K562 (cell line): ENCODE data around the gene BLTP3B. TPM values are rescaled to one million over a fixed set of nuclear protein-coding genes. Genes with fewer than 3 reads are reported as not detected.

ENCODE experiments used
- ATAC-seq: fragments of 200-7000 bp; cut with Tn5 transposase; 3 replicates; pipeline ENCODE4 v1.9.1; 2020; ENCODE audit warnings: moderate library complexity
- BruUV-seq: library from RNA; stranded (reverse); fragments of 400-500 nt; replicated peaks from 2 replicates; lab custom pipeline; 2021; lab: Mats Ljungman, UMichigan
- CTCF ChIA-PET: fragments of 300-600 bp; formaldehyde crosslinking; extraction: SDS; loops from one replicate; lab custom pipeline; 2021; ENCODE audit warnings: low intra/inter-chr PET ratio; lab: Yijun Ruan, JAX
- POLR2A ChIA-PET: fragments of 300-600, 350-650 bp; sonication (Branson Sonifier 250); formaldehyde crosslinking; extraction: SDS; loops from one replicate; lab custom pipeline; 2021; ENCODE audit warnings: antibody characterized with exemption, inconsistent platforms; lab: Yijun Ruan, JAX
- DNase-seq, 4 experiments: peaks; one replicate each; pipeline versions ENCODE4 v3.0.0 to v3.0.0-alpha.2; 2011 to 2018; ENCODE audit warnings: low spot score in 3 of 4, mixed read lengths in 3 of 4; ENCODE audit errors: extremely low read depth in 1 of 4
- FAIRE-seq: peaks from 2 replicates; lab custom pipeline; 2011; peaks lifted over from hg19 to GRCh38; lab: Jason Lieb, UNC
- H2AFZ ChIP-seq: 2 replicates; pipeline ENCODE4 v1.6.0; 2011; ENCODE audit warnings: low read depth, low read length, control low read depth, inconsistent platforms
- H3K27ac ChIP-seq: fragments of 200-600 bp; 3 replicates; pipeline ENCODE4 v1.8.0; 2011; ENCODE audit warnings: low read depth, mild to moderate bottlenecking, control low read depth, inconsistent platforms, low read length, moderate library complexity, mixed read lengths; ENCODE audit errors: extremely low read depth
- H3K27me3 ChIP-seq, 2 experiments: fragments of 300-600 bp in 1 of 2; 2 replicates in 1 of 2; 3 replicates in 1 of 2; pipeline versions ENCODE4 v1.6.0 to v1.8.0; 2011; ENCODE audit warnings: inconsistent platforms in 2 of 2, low read length in 2 of 2, mild to moderate bottlenecking in 1 of 2, mixed read lengths in 1 of 2, moderate library complexity in 1 of 2; ENCODE audit not compliant: control insufficient read depth in 2 of 2, insufficient read depth in 2 of 2
- H3K36me3 ChIP-seq: fragments of 300-600 bp; 3 replicates; pipeline ENCODE4 v1.8.0; 2011; ENCODE audit warnings: mild to moderate bottlenecking, low read length, inconsistent platforms; ENCODE audit not compliant: control insufficient read depth, insufficient read depth
- H3K4me1 ChIP-seq, 2 experiments: fragments of 200-600 bp in 1 of 2; replicated peaks in 1 of 2; 2 replicates in 1 of 2; 3 replicates in 1 of 2; pipeline versions ENCODE4 v1.5.1 to v1.8.0; 2011; ENCODE audit warnings: inconsistent platforms in 2 of 2, low read length in 2 of 2, mild to moderate bottlenecking in 1 of 2, mixed read lengths in 1 of 2, moderate library complexity in 1 of 2; ENCODE audit not compliant: control insufficient read depth in 2 of 2, insufficient read depth in 2 of 2
- H3K4me2 ChIP-seq: 2 replicates; pipeline ENCODE4 v1.6.1; 2011; ENCODE audit warnings: low read length, control low read depth, inconsistent platforms, mixed read lengths; ENCODE audit not compliant: insufficient read depth
- H3K4me3 ChIP-seq: fragments of 200-600 bp; sonication (generic), shearing (Covaris generic); 2 replicates; pipeline ENCODE4 v1.5.1; 2016; ENCODE audit warnings: control low read depth, inconsistent platforms
- H3K79me2 ChIP-seq: fragments of 200-600 bp; 3 replicates; pipeline ENCODE4 v1.8.0; 2011; ENCODE audit warnings: low read length, inconsistent platforms; ENCODE audit not compliant: control insufficient read depth, insufficient read depth
- H3K9ac ChIP-seq, 2 experiments: 2 replicates each; pipeline versions ENCODE4 v1.6.0 to v1.6.1; 2011; ENCODE audit warnings: low read depth in 2 of 2, low read length in 2 of 2, control low read depth in 1 of 2, inconsistent platforms in 1 of 2, mild to moderate bottlenecking in 1 of 2, mixed read lengths in 1 of 2; ENCODE audit not compliant: insufficient read depth in 1 of 2
- H3K9me1 ChIP-seq: one replicate; pipeline ENCODE4 v1.6.0; 2011; ENCODE audit warnings: inconsistent platforms, mild to moderate bottlenecking, low read length, moderate library complexity; ENCODE audit not compliant: control insufficient read depth, insufficient read depth
- H3K9me3 ChIP-seq: replicated peaks from 2 replicates; pipeline ENCODE4 v1.5.1; 2011; ENCODE audit warnings: low read depth, low read length, inconsistent platforms; ENCODE audit not compliant: control insufficient read depth, insufficient read depth
- H4K20me1 ChIP-seq: replicated peaks from 2 replicates; pipeline ENCODE4 v1.6.1; 2011; ENCODE audit warnings: low read length, inconsistent platforms, mixed read lengths; ENCODE audit not compliant: control insufficient read depth, insufficient read depth
- ARID2 ChIP-seq: fragments of 450-650 bp; IDR thresholded peaks from 2 replicates; pipeline ENCODE4 v1.6.1; 2017; ENCODE audit warnings: antibody characterized with exemption, mild to moderate bottlenecking
- CREB1 ChIP-seq, 2 experiments: sonication (generic) in 1 of 2; formaldehyde crosslinking in 1 of 2; IDR thresholded peaks; 2 replicates each; pipeline versions ENCODE4 v1.6.1 to v1.8.0; 2012 to 2022; ENCODE audit warnings: inconsistent platforms in 1 of 2, mild to moderate bottlenecking in 1 of 2, missing genetic modification reagents in 1 of 2, moderate library complexity in 1 of 2
- CREB3L1 ChIP-seq: fragments of 450-650 bp; IDR thresholded peaks from 2 replicates; pipeline ENCODE4 v1.6.1; 2014; ENCODE audit warnings: low read depth, mild to moderate bottlenecking, moderate library complexity, borderline replicate concordance
- ELF2 ChIP-seq: fragments of 250-450 bp; sonication (Bioruptor Pico); IDR thresholded peaks from 2 replicates; pipeline ENCODE4 v1.5.0; 2021; ENCODE audit warnings: mild to moderate bottlenecking
- HNRNPUL1 ChIP-seq: fragments of 200-400 bp; formaldehyde crosslinking; IDR thresholded peaks from 2 replicates; pipeline ENCODE4 v1.6.1; 2017; ENCODE audit warnings: low read length
- KDM4B ChIP-seq, 2 experiments: fragments of 450-650 bp in 1 of 2; sonication (generic) in 1 of 2; IDR thresholded peaks; 2 replicates each; pipeline ENCODE4 v1.6.1; 2016 to 2017; ENCODE audit warnings: borderline replicate concordance in 2 of 2, antibody characterized with exemption in 1 of 2, low read depth in 1 of 2, mild to moderate bottlenecking in 1 of 2
- MTF1 ChIP-seq: fragments of 250-450 bp; sonication (Bioruptor Pico); IDR thresholded peaks from 2 replicates; pipeline ENCODE4 v1.9.0; 2021; ENCODE audit warnings: moderate library complexity, mild to moderate bottlenecking, inconsistent platforms, borderline replicate concordance
- NR2F6 ChIP-seq: fragments of 450-650 bp; formaldehyde crosslinking; IDR thresholded peaks from 2 replicates; pipeline ENCODE4 v1.4.0; 2020; ENCODE audit warnings: mild to moderate bottlenecking
- PHTF2 ChIP-seq: fragments of 250-450 bp; sonication (Bioruptor Pico); IDR thresholded peaks from 2 replicates; pipeline ENCODE4 v1.5.0; 2021; ENCODE audit warnings: mild to moderate bottlenecking
- SIN3B ChIP-seq: fragments of 450-650 bp; IDR thresholded peaks from 2 replicates; pipeline ENCODE4 v1.6.1; 2017; ENCODE audit warnings: low read depth, mild to moderate bottlenecking, moderate library complexity
- TAF1 ChIP-seq: IDR thresholded peaks from 2 replicates; pipeline ENCODE4 v1.6.1; 2011; ENCODE audit warnings: mild to moderate bottlenecking, low read length, moderate library complexity; ENCODE audit not compliant: insufficient read depth, control insufficient read depth, severe bottlenecking; ENCODE audit errors: extremely low read depth
- TCF3 ChIP-seq: sonication (generic); formaldehyde crosslinking; IDR thresholded peaks from 2 replicates; pipeline ENCODE4 v1.4.0; 2020; ENCODE audit warnings: mild to moderate bottlenecking, missing genetic modification reagents
- WHSC1 ChIP-seq: IDR thresholded peaks from one replicate; pipeline ENCODE4 v1.6.1; 2012; ENCODE audit warnings: low read length, control low read depth, inconsistent platforms
- XRCC5 ChIP-seq: fragments of 200-400 bp; formaldehyde crosslinking; IDR thresholded peaks from 2 replicates; pipeline ENCODE4 v1.6.1; 2017; ENCODE audit warnings: low read depth, mild to moderate bottlenecking, low read length
- ZNF133 ChIP-seq: fragments of 250-450 bp; sonication (Bioruptor Pico); IDR thresholded peaks from 2 replicates; pipeline ENCODE4 v1.4.0; 2020; ENCODE audit warnings: mild to moderate bottlenecking
- WGBS: fragments of 100-300 bp; shearing (Covaris generic); methylation state at CpG from one replicate; pipeline ENCODE4 v1.1.6; 2016; ENCODE audit warnings: low coverage, mixed read lengths; ENCODE audit not compliant: insufficient coverage; ENCODE audit errors: missing lambda C conversion rate; 5-methylcytosine and 5-hydroxymethylcytosine counted together
- in situ Hi-C: fragments of 300-500 bp; cut with MboI; formaldehyde crosslinking; loops from 4 replicates; pipeline ENCODE4 v1.15.0; 2018; ENCODE audit warnings: inconsistent platforms, mixed read lengths
- intact Hi-C: fragments of 100-400 bp; cut with micrococcal nuclease; formaldehyde crosslinking; loops from 2 replicates; pipeline ENCODE4 v1.14.2; 2022
- polyA plus RNA-seq, 8 experiments: library from polyadenylated mRNA; depleted of rRNA in 4 of 8; stranded (reverse) in 5 of 8; unstranded in 3 of 8; fragments of >200 nt; fragmentation: Nextera tagmentation in 2 of 8; fragmentation: Illumina TruSeq in 1 of 8; extraction: Ambion mirVana in 2 of 8; extraction: Trizol in 1 of 8; gene quantifications; 2 replicates each; pipeline versions ENCODE4 v1.2.1 to v1.2.3, GENCODE V29; 2011 to 2014; ENCODE audit warnings: inconsistent platforms in 1 of 8, missing spikeins in 1 of 8
- total RNA-seq, 7 experiments: library from RNA; depleted of rRNA in 6 of 7; stranded (reverse); fragments of >200 nt in 6 of 7; fragmentation: Illumina TruSeq in 2 of 7; extraction: Trizol in 2 of 7; gene quantifications; 2 replicates each; pipeline versions ENCODE4 v1.2.1 to v1.2.3, GENCODE V29; 2011 to 2021; ENCODE audit warnings: low replicate concordance in 1 of 7
- TF ChIP-seq, protein P1 (sequence below): sonication (generic); formaldehyde crosslinking; IDR thresholded peaks from 2 replicates; pipeline ENCODE4 v1.8.1; 2023; ENCODE audit warnings: missing genetic modification reagents, mild to moderate bottlenecking, borderline replicate concordance

The BLTP3B gene
- total and polyA plus RNA-seq, 9 of the 15 experiments (the other 6 are each of a cell fraction or from before 2014, with no cell fraction given): 3.9 to 27.4 (median 19.7) TPM

DNA sequence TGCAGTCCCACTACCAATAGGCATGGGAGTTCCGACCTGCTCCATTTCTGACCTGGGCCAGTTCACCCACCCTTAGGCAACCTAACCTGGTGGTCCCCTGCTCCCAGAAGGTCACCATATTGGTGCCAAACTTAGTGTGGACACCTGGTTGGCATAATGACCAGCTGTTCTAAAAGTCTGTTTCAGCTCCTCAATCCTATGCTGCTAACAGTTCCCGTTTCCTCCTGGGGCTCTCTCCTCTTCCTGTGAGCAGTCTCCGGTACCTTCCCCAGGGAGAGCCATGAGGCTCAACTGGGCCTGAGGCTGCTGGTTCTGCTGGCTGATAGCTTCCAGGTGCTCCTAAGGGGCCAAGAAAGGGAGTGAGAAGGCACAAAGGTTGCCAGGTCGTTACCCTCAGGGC, 15.9 kb upstream of the BLTP3B start:
- no peak for FAIRE-seq
- in situ Hi-C loops: no loop called here
- Histone ChIP-seq H4K20me1 (no peaks in the 10 kb centered on the region), H3K27ac (no peak overlapping the region), H3K9me3 (no peaks in the 10 kb centered on the region), H3K4me2 (no peak overlapping the region), H3K36me3 (no peaks in the 10 kb centered on the region), H3K4me3 (no peak overlapping the region), H3K4me1 (no peaks in the 10 kb centered on the region), H3K9ac (no peak overlapping the region), H2AFZ (no peak overlapping the region), H3K79me2 (no peaks in the 10 kb centered on the region), H3K9me1 (no peaks in the 10 kb centered on the region), H3K27me3 (peaks cover 5 to 21% of the 10 kb centered on the region in 2 experiments)
- POLR2A ChIA-PET: interaction anchor here (0.7 kb wide), 1 partner anchor 484 kb away, joined by 3 read pairs; no protein-coding TSS in a partner anchor
- no peak for DNase-seq
- BruUV-seq: no TSS peak
- CTCF ChIA-PET: no interaction called here
- ATAC-seq: no peak
- WGBS: 35% methylated on average over 3 of the region's 4 CpGs
- intact Hi-C loops: no loop called here
- TF ChIP-seq NR2F6: no peak
- TF ChIP-seq PHTF2: no peak
- TF ChIP-seq SIN3B: no peak
- TF ChIP-seq TCF3 (CRISPR knock-in tag): no peak
- no peak for TF ChIP-seq MTF1
- no peak for TF ChIP-seq ZNF133 (CRISPR knock-in tag)
- no peak for TF ChIP-seq KDM4B (IDR thresholded peaks at IDR 0.05; ENCODE audit: borderline replicate concordance in 2 of 2, low read depth in 1 of 2)
- no peak for TF ChIP-seq WHSC1
- TF ChIP-seq ELF2 (CRISPR knock-in tag): no peak
- TF ChIP-seq ARID2: no peak
- TF ChIP-seq CREB3L1: no peak
- no peak for TF ChIP-seq HNRNPUL1
- no peak for TF ChIP-seq XRCC5
- no peak for TF ChIP-seq TAF1
- no peak for TF ChIP-seq CREB1 (IDR thresholded peaks at IDR 0.05)
- no peak for TF ChIP-seq CREB1 (CRISPR knock-in tag; IDR thresholded peaks at IDR 0.05)
- TF ChIP-seq, protein P1, sequence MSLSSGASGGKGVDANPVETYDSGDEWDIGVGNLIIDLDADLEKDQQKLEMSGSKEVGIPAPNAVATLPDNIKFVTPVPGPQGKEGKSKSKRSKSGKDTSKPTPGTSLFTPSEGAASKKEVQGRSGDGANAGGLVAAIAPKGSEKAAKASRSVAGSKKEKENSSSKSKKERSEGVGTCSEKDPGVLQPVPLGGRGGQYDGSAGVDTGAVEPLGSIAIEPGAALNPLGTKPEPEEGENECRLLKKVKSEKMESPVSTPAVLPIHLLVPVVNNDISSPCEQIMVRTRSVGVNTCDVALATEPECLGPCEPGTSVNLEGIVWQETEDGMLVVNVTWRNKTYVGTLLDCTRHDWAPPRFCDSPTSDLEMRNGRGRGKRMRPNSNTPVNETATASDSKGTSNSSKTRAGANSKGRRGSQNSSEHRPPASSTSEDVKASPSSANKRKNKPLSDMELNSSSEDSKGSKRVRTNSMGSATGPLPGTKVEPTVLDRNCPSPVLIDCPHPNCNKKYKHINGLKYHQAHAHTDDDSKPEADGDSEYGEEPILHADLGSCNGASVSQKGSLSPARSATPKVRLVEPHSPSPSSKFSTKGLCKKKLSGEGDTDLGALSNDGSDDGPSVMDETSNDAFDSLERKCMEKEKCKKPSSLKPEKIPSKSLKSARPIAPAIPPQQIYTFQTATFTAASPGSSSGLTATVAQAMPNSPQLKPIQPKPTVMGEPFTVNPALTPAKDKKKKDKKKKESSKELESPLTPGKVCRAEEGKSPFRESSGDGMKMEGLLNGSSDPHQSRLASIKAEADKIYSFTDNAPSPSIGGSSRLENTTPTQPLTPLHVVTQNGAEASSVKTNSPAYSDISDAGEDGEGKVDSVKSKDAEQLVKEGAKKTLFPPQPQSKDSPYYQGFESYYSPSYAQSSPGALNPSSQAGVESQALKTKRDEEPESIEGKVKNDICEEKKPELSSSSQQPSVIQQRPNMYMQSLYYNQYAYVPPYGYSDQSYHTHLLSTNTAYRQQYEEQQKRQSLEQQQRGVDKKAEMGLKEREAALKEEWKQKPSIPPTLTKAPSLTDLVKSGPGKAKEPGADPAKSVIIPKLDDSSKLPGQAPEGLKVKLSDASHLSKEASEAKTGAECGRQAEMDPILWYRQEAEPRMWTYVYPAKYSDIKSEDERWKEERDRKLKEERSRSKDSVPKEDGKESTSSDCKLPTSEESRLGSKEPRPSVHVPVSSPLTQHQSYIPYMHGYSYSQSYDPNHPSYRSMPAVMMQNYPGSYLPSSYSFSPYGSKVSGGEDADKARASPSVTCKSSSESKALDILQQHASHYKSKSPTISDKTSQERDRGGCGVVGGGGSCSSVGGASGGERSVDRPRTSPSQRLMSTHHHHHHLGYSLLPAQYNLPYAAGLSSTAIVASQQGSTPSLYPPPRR (CRISPR knock-in tag): no peak
